ENCODE results near the gene SLX1B.
A peak's percentile ranks its signal among the peaks of the same experiment; 100 is the strongest.
"Not testable (repeated sequence)": the region's sequence is repeated elsewhere in the genome, so short reads cannot be mapped to it uniquely, and the experiment has no call there.

The SLX1B gene

DNA sequence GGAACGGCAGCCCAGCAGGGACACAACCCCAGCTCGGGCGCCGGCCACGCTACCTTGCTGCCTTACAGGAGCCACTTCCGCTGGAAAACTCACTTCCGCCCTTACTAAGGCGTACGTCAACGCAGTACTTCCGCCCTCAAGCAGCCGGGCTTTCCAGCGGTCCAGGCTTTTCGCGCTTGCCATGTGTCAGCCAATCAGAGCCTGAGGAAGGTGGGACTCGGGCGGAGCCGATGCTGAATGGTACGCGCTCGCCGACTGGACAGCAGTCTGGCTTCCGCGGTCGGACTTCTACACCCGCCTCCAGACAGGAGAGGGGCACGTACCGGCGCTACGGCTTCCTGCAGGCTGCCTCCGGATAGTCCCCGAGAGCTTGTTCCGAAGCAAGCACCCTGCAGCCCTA is at the start of gene SLX1B, which contains the start of gene BOLA2:
Gene SLX1B (plus strand): TSS at position 265 of the 400 bp plus-strand sequence.
Gene BOLA2 (minus strand): TSS at position 83 of the 400 bp plus-strand sequence. CDS start 98 bp downstream, outside the sequence.
- not testable (repeated sequence) for DNase-seq (ENCODE audit: low read depth in 2 of 2)

GRCh38 chr16:29405249-29405648 is 49.1 kb upstream of the SLX1B start:
- not testable (repeated sequence) for DNase-seq (ENCODE audit: low read depth in 2 of 2)

- not testable (repeated sequence) for DNase-seq (ENCODE audit: low read depth in 2 of 2)
Measured at GRCh38 chr16:29423587-29423986, 30.7 kb upstream of the SLX1B start.

- not testable (repeated sequence) for DNase-seq (ENCODE audit: low read depth in 2 of 2)
Measured at GRCh38 chr16:29425390-29425789, 28.9 kb upstream of the SLX1B start.

DNA sequence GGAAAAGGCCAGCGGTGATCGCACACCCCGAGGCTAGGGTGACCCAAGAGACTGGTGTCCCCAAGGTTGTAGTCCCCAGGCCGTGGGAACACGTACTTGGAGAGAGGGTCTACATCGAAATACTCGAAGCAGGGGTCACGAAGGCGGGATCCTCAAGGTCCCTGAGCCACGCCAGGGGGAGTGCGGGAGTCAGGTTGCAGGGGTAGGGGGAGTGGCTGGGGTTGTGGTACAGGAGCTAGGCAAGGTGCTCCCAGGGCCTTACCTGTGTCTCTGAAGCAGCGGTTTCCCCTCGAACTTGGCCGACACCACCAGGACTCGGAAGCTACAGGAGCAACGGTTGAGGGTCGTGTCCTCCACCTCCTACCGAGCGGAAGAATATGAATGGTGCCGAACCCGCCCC is 579 bp upstream of the SLX1B start:
- not testable (repeated sequence) for DNase-seq (ENCODE audit: low read depth in 2 of 2)

GRCh38 chr16:29454828-29455227 is 495 bp downstream of the SLX1B start:
- DNase-seq (ENCODE audit: low read depth in 2 of 2) = not testable (repeated sequence)

- not testable (repeated sequence) for DNase-seq (ENCODE audit: low read depth in 2 of 2)
Measured at GRCh38 chr16:29457660-29458059, 3.3 kb downstream of the SLX1B start.

- not testable (repeated sequence) for DNase-seq (ENCODE audit: low read depth in 2 of 2)
Measured at GRCh38 chr16:29459706-29460646, 5.6 kb downstream of the SLX1B start, which contains the start of gene SULT1A4. Gene SULT1A4 (plus strand): TSS chr16:29459913. CDS start chr16:29461386, 1,473 bp downstream.

- DNase-seq (ENCODE audit: low read depth in 2 of 2) = not testable (repeated sequence)
Measured at GRCh38 chr16:29460647-29461030, 6.3 kb downstream of the SLX1B start.

DNA sequence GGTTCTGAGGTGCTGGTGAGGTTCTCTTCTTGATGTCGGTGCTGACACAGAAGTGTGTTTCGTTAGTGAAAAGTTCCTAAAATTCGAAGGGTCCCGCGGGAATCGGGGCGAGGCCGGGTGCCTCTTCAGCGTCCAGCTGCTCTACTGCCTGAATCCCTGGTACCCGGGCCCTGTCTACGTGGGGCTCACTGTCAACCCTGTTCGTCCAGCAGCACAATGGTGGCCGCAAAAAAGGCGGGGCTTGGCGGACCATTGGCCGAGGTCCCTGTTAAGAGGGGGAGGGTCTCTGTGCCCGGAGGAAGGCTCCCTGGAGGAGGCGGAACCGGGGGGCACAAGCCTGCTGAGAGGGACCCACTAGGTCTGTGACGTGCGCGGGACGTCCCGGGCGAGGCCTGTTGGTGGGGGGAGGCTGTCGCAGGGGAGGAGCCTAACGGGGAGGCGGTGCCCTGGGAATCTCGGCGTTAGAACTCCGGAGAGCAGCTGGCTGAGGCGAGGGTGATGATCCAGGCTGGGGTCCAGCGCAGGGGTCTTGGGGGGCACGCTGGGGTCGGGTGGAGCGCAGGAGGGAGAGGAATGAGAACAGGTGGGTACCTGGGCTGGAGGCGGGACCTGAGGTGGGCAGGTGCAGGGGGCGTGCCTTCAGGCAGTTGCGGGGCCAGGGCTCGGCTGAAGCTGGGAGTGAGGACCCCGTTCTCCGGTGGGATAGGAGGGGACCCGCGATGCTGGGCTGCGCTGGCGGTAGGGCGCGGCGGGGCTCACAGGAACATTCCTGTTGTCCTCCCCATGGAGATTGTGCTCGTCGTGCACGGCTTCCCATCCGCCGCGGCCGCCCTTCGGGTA is 11.9 kb downstream of the SLX1B start:
- not testable (repeated sequence) for DNase-seq (ENCODE audit: low read depth in 2 of 2)

DNA sequence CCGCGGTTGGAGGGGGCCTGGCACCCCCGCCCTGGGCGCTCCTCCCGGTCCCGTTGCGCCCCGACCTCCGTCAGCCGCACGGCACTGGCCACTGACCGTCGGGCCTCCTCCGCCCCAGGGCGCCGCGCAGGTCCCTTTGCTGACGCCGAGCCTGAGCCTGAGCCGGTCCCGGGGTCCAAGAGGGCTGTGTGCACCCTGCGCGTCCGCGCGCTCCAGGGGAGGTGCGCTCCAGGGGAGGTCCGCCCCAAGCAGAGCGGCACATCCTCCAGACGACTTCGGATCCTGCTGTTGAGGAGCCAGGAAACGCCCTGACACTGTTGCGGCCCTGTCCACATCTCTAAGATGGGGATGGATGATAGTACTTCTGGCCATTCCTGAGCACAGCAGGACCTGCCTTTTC is 12.6 kb downstream of the SLX1B start:
- DNase-seq (ENCODE audit: low read depth in 2 of 2) = not testable (repeated sequence)

DNA sequence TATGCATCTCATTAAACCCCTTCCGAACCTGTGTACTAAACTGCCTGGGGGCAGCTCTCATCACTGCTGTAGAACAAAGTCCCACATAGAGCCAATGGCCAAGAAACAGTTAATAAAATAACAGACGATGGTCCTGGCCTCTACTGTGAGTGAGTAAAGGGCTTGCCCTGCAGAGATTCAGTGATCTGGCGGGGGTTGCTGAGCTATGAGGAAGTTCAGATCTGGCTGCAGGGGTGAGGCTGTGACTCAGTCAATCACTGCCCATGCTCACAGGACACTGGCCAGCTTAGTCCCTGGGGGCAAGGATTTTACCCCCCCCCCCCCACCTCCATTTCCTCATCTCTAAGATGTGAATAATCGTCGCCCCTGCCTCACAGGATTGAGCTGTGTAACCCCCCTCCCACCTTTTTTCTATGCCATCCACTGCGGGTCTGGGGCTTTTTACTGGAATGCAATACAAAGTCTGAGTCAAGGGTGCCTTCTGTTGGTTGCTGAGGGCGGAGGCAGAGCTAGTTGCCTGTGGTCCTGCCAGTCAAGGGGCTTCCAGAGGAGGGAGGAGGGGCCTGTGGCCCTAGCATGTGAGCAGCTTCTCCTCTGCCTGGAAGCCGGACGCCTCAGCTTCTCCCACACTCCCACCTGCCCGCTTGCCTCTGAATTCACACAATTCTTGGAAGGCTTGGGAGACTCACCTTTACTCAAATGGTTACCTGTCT is 13.5 kb downstream of the SLX1B start:
- not testable (repeated sequence) for DNase-seq (ENCODE audit: low read depth in 2 of 2)

DNA sequence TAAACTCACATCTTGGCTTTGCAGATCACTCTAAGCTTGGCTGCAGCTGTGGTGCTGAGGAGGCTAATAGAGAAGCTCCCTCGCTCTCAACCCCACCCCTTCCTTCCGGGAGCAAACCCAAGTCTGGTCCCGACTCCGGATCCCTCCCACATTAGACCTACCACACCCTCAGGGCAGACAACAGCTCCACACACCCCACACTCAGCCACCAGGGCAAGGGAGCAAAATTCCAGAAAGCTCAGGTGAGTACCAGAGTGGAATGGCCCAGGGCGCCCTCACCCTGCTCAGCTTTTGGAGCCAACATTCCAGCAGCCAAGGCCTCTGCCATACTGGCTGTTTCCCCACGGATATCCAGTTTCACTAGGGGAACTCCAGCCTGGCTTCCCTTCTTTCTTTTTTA is 15.3 kb downstream of the SLX1B start:
- peak in 1 of 2 donors; percentile 11 for DNase-seq (ENCODE audit: low read depth in 2 of 2)

GRCh38 chr16:29472065-29472464 is 17.7 kb downstream of the SLX1B start:
- DNase-seq (ENCODE audit: low read depth in 2 of 2) = not testable (repeated sequence)

DNA sequence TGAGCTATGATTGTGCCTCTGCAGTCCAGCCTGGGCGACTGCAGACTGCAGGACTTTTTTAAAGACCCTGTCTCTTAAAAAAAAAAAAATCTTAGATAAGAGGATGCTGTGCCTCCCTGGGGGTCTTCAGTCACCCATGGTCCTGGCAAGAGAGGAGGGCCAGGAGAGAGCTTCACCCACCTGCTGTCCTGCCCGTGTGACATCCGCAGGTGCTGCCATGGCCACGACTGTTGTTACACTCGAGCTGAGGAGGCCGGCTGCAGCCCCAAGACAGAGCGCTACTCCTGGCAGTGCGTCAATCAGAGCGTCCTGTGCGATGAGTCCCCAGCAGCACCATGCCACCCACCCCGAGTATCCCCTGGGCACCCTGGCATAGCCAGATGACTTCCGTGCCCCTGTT is 27.9 kb downstream of the SLX1B start:
- DNase-seq (ENCODE audit: low read depth in 2 of 2) = not testable (repeated sequence)

DNA sequence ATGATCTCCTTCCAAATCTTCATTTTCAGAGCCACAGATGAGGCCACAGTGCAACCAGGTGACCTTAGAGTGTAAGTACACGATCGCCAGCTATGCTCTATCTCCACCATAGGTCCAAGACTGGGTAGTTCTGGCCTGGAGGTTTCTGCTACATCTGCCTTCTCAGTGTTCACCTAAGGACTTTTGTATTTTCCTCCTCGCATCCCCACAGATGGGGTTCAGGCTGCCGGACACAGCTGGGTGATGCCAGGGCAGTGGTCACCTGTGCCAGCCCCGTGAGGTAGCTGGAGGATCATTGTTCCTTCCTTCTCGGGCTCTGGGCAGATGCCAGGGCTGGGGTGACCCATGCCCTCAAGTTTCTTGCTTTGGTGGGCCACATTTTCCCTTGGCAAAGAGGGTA is 52.0 kb downstream of the SLX1B start, which contains the start of gene NPIPB12:
Gene NPIPB12 (minus strand): TSS at position 101 of the 400 bp plus-strand sequence.
- DNase-seq (ENCODE audit: low read depth in 2 of 2) = not testable (repeated sequence)
